NCI-H146 (cell line): ENCODE measurements around the gene TCF7L1.
"Not testable (repeated sequence)": the region's sequence is repeated elsewhere in the genome, so short reads cannot be mapped to it uniquely, and the experiment has no call there.

Experiments used
- DNase-seq: peaks from one replicate; lab custom pipeline; 2025; lab: John Stamatoyannopoulos, UW

TCF7L1 gene

GRCh38 chr2:85282914-85283313 is 149.7 kb downstream of the TCF7L1 start:
- DNase-seq = no peak

- no peak for DNase-seq
Observed at GRCh38 chr2:85283641-85284040, 150.4 kb downstream of the TCF7L1 start.

- DNase-seq = no peak
Observed at GRCh38 chr2:85286918-85287317, 153.7 kb downstream of the TCF7L1 start.

- DNase-seq = no peak
Observed at GRCh38 chr2:85287721-85288120, 154.5 kb downstream of the TCF7L1 start.

- DNase-seq = no peak
Observed at GRCh38 chr2:85288244-85288725, 155.1 kb downstream of the TCF7L1 start.

GRCh38 chr2:85291425-85292023 is 158.3 kb downstream of the TCF7L1 start:
- no peak for DNase-seq

GRCh38 chr2:85302121-85302520 is 168.9 kb downstream of the TCF7L1 start:
- no peak for DNase-seq

GRCh38 chr2:85303780-85304531 is 170.8 kb downstream of the TCF7L1 start:
- DNase-seq = no peak

- no peak for DNase-seq
Observed at GRCh38 chr2:85307527-85307897, 174.3 kb downstream of the TCF7L1 start.

GRCh38 chr2:85308201-85308600 is 175.0 kb downstream of the TCF7L1 start:
- no peak for DNase-seq

GRCh38 chr2:85308896-85309555 is 175.8 kb downstream of the TCF7L1 start:
- DNase-seq = peak; percentile 67

GRCh38 chr2:85309699-85310321 is 176.6 kb downstream of the TCF7L1 start:
- DNase-seq = no peak

- DNase-seq = no peak
Observed at GRCh38 chr2:85310330-85310729, 177.1 kb downstream of the TCF7L1 start.

GRCh38 chr2:85312404-85312803 is 179.2 kb downstream of the TCF7L1 start:
- no peak for DNase-seq

GRCh38 chr2:85314884-85315242 is 181.7 kb downstream of the TCF7L1 start:
- no peak for DNase-seq

GRCh38 chr2:85315921-85316320 is 182.7 kb downstream of the TCF7L1 start:
- DNase-seq = not testable (repeated sequence)

GRCh38 chr2:85318222-85319074 is 185.3 kb downstream of the TCF7L1 start:
- DNase-seq = no peak

GRCh38 chr2:85319796-85320195 is 186.6 kb downstream of the TCF7L1 start:
- DNase-seq = no peak

GRCh38 chr2:85323351-85323987 is 190.3 kb downstream of the TCF7L1 start:
- DNase-seq = no peak

- DNase-seq = not testable (repeated sequence)
Observed at GRCh38 chr2:85323988-85324367, 190.8 kb downstream of the TCF7L1 start.
